ENCODE measurements around the gene ST7.

- no peak for TF ChIP-seq EZH2 (IDR thresholded peaks at IDR 0.05)
- no peak for TF ChIP-seq POLR2AphosphoS5 (IDR thresholded peaks at IDR 0.05; ENCODE audit: borderline replicate concordance, low read depth, low read length)
- TF ChIP-seq FOXP2 (optimal IDR thresholded peaks at IDR 0.05; ENCODE audit: control extremely low read depth, extremely low read length, insufficient read depth), result no peak
Observed at GRCh38 chr7:116911801-116912200, 41.5 kb upstream of the ST7 start.

All from SK-N-MC (cell line).